SU-DHL-6 (cell line): ENCODE data around the gene ST8SIA3.

Source experiments
- H2AFZ ChIP-seq: fragments of 200-600 bp; sonication (generic); 2 replicates; pipeline ENCODE4 v1.6.1; 2014; ENCODE audit warnings: low read depth, mild to moderate bottlenecking, moderate library complexity, mixed read lengths, antibody characterized with exemption, low read length; ENCODE audit not compliant: severe bottlenecking
- H3F3A ChIP-seq: fragments of 200-600 bp; shearing (Covaris generic); 2 replicates; pipeline ENCODE4 v1.6.0; 2016; ENCODE audit warnings: antibody characterized with exemption, mild to moderate bottlenecking; ENCODE audit not compliant: insufficient read depth
- H3K27ac ChIP-seq: fragments of 200-600 bp; sonication (generic); 2 replicates; pipeline ENCODE4 v1.5.1; 2016; ENCODE audit warnings: low read depth, mild to moderate bottlenecking, low read length, moderate library complexity, mixed read lengths
- H3K27me3 ChIP-seq: fragments of 200-600 bp; sonication (generic), shearing (Covaris generic); 2 replicates; pipeline ENCODE4 v1.6.0; 2014; ENCODE audit warnings: mild to moderate bottlenecking, low read length
- H3K36me3 ChIP-seq: fragments of 200-600 bp; sonication (generic); 2 replicates; pipeline ENCODE4 v1.6.1; 2014; ENCODE audit warnings: mild to moderate bottlenecking, low read length, mixed read lengths
- H3K4me2 ChIP-seq: fragments of 300-600, 200-600 bp; shearing (Covaris generic), sonication (generic); 2 replicates; pipeline ENCODE4 v1.6.0; 2014; ENCODE audit warnings: low read length, low read depth, mild to moderate bottlenecking; ENCODE audit not compliant: poor library complexity, severe bottlenecking
- H3K4me3 ChIP-seq: fragments of 200-600 bp; sonication (generic); 2 replicates; pipeline ENCODE4 v1.5.1; 2014; ENCODE audit warnings: antibody characterized with exemption, low read length, mild to moderate bottlenecking, mixed read lengths; ENCODE audit not compliant: insufficient read depth, poor library complexity, severe bottlenecking
- H3K79me2 ChIP-seq: fragments of 200-600 bp; sonication (generic); 2 replicates; pipeline ENCODE4 v1.6.1; 2014; ENCODE audit warnings: mild to moderate bottlenecking, low read length, moderate library complexity; ENCODE audit not compliant: insufficient read depth
- H3K9ac ChIP-seq: fragments of 200-600 bp; sonication (generic); 2 replicates; pipeline ENCODE4 v1.7.0; 2014; ENCODE audit warnings: mild to moderate bottlenecking, low read length
- H3K9me2 ChIP-seq: fragments of 200-600 bp; sonication (generic); replicated peaks from 2 replicates; pipeline ENCODE4 v1.6.1; 2014; ENCODE audit warnings: low read length; ENCODE audit not compliant: insufficient read depth
- H3K9me3 ChIP-seq: fragments of 200-600 bp; sonication (generic); 2 replicates; pipeline ENCODE4 v1.6.1; 2014; ENCODE audit warnings: low read length, mixed read lengths; ENCODE audit not compliant: insufficient read depth
- H4K20me1 ChIP-seq: fragments of 200-600 bp; sonication (generic); 2 replicates; pipeline ENCODE4 v1.6.1; 2014; ENCODE audit warnings: low read depth, mild to moderate bottlenecking, antibody characterized with exemption, low read length, moderate library complexity, mixed read lengths
- EZH2phosphoT487 ChIP-seq: fragments of 200-600 bp; sonication (generic), shearing (Covaris generic); conservative IDR thresholded peaks from 2 replicates; pipeline ENCODE4 v1.6.1; 2018; ENCODE audit warnings: mild to moderate bottlenecking, antibody characterized with exemption, low read length, moderate library complexity, mixed read lengths
- TF ChIP-seq, protein P1 (sequence below): fragments of 200-600 bp; sonication (generic); IDR thresholded peaks from one replicate; pipeline ENCODE4 v1.5.1; 2017; ENCODE audit warnings: antibody characterized with exemption, mild to moderate bottlenecking, low read length, moderate library complexity; ENCODE audit not compliant: insufficient read depth, poor library complexity, severe bottlenecking

ST8SIA3 gene

DNA sequence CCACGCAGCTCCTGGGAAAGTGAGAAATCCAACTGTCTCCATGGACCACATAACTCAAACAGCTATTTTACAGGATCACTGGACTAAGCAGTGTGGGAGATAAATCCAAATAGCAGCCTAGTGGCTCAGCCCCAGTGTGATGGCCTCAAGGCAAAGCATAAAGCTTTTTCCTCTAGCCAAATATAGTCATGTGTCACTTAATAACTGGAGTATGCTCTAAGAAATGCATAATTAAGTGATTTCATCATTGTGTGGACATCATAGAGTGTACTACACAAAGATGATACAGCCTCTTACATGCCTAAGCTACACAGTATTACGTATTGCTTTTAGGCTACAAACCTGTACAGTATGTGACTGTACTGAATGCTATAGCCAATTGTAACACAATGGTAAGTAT is 31.8 kb upstream of the ST8SIA3 start:
- Histone ChIP-seq H3K9me3 (no peaks in the 10 kb centered on the region), H4K20me1 (no peaks in the 10 kb centered on the region), H3K36me3 (no peaks in the 10 kb centered on the region), H3K79me2 (no peaks in the 10 kb centered on the region), H3K4me2 (no peak overlapping the region), H2AFZ (no peak overlapping the region), H3K27ac (no peak overlapping the region), H3K9ac (no peak overlapping the region), H3F3A (no peaks in the 10 kb centered on the region), H3K4me3 (no peak overlapping the region), H3K9me2 (no peaks in the 10 kb centered on the region), H3K27me3 (no peaks in the 10 kb centered on the region)
- TF ChIP-seq, protein P1, sequence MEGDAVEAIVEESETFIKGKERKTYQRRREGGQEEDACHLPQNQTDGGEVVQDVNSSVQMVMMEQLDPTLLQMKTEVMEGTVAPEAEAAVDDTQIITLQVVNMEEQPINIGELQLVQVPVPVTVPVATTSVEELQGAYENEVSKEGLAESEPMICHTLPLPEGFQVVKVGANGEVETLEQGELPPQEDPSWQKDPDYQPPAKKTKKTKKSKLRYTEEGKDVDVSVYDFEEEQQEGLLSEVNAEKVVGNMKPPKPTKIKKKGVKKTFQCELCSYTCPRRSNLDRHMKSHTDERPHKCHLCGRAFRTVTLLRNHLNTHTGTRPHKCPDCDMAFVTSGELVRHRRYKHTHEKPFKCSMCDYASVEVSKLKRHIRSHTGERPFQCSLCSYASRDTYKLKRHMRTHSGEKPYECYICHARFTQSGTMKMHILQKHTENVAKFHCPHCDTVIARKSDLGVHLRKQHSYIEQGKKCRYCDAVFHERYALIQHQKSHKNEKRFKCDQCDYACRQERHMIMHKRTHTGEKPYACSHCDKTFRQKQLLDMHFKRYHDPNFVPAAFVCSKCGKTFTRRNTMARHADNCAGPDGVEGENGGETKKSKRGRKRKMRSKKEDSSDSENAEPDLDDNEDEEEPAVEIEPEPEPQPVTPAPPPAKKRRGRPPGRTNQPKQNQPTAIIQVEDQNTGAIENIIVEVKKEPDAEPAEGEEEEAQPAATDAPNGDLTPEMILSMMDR = no peak
- no peak for TF ChIP-seq EZH2phosphoT487

DNA sequence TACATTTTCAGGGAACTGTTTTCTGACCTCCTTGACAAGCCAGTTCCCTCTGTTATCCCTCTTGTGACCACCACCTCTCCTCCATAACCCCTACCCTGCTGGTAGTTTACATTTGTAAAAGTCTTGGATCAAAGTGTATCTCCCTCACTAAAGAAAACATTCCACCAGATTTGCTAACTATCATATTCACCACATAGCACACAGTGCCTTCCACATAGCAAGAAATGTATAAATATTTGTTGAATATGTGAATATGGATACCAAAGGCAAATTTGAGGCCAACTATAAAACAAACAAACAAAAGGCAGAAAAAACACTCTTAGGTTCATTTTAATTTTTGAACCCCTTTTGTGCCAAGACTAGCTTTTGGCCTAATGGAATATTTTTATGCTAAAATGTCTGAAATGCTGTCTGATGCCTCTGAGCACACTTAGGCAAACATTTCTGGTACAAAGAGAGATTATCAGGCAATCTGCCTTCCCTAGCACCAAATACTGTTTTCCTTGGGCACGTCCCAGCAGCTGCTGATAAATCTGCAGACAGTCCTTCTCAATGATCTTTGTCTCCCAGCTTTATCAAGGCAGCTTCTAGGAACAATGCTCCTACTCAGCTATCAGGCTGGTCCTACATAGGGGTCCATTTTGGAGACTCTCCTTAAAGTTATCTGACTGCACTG is 26.7 kb upstream of the ST8SIA3 start:
- Histone ChIP-seq H3K79me2 (no peaks in the 10 kb centered on the region), H3K27ac (no peak overlapping the region), H3K27me3 (no peaks in the 10 kb centered on the region), H3K4me2 (no peak overlapping the region), H3K9me3 (no peaks in the 10 kb centered on the region), H3K4me3 (no peak overlapping the region), H3K36me3 (no peaks in the 10 kb centered on the region), H3F3A (no peaks in the 10 kb centered on the region), H3K9ac (no peak overlapping the region), H3K9me2 (no peaks in the 10 kb centered on the region), H4K20me1 (no peaks in the 10 kb centered on the region), H2AFZ (no peak overlapping the region)
- TF ChIP-seq, protein P1 = no peak
- no peak for TF ChIP-seq EZH2phosphoT487

DNA sequence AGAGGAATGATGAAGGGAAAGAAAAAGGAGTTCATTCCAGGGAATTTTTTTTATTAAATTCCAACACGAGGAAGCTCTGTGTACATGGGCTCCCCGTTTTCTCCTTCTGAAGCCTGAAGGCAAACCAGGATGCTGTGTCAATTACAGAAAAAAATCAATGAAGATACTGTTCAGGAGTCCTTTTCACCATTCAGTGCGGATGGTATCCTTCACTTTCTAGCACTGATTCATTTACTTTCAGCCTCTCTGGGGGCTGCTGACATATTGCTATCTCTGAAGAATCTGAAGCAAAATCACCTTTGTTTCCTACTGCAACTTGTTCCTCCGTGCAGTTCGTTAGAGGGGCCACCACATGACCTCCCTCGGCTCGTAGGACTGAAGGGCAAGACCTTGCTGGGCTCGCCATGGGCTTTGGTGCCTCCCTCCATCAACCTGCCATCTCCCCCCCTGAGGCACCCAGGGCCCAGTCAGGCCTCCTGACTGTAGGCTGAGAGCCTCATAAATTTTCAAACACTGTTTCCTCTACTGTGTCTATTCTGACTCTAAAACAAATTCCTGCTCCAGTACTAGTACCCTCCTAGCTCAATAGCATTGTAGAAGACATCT is 25.5 kb upstream of the ST8SIA3 start:
- Histone ChIP-seq H3K27me3 (no peaks in the 10 kb centered on the region), H3K36me3 (no peaks in the 10 kb centered on the region), H3K4me3 (no peak overlapping the region), H3K4me2 (no peak overlapping the region), H3K9me3 (no peaks in the 10 kb centered on the region), H3K9ac (no peak overlapping the region), H3K79me2 (no peaks in the 10 kb centered on the region), H2AFZ (no peak overlapping the region), H3K27ac (no peak overlapping the region), H4K20me1 (no peaks in the 10 kb centered on the region), H3K9me2 (no peaks in the 10 kb centered on the region), H3F3A (no peaks in the 10 kb centered on the region)
- TF ChIP-seq EZH2phosphoT487 = no peak
- TF ChIP-seq, protein P1 = no peak
